GF-D8 (cell line): ENCODE results near the gene TOM1L2.
A peak's percentile ranks its signal among the peaks of the same experiment; 100 is the strongest.
"Not testable (repeated sequence)": the region's sequence is repeated elsewhere in the genome, so short reads cannot be mapped to it uniquely, and the experiment has no call there.

Source experiments
- DNase-seq: peaks from one replicate; lab custom pipeline; 2025; lab: John Stamatoyannopoulos, UW

The TOM1L2 gene

GRCh38 chr17:17942846-17943245 is 29.4 kb downstream of the TOM1L2 start:
- DNase-seq: no peak

- DNase-seq: no peak
These were observed 31.2 kb downstream of the TOM1L2 start for GRCh38 chr17:17941015-17941414.

GRCh38 chr17:17940441-17940911 is 31.7 kb downstream of the TOM1L2 start:
- DNase-seq: no peak

GRCh38 chr17:17939941-17940340 is 32.3 kb downstream of the TOM1L2 start:
- not testable (repeated sequence) for DNase-seq

- DNase-seq: no peak
These were observed 33.7 kb downstream of the TOM1L2 start for GRCh38 chr17:17938388-17939107.

GRCh38 chr17:17937958-17938357 is 34.2 kb downstream of the TOM1L2 start:
- no peak for DNase-seq

- no peak for DNase-seq
These were observed 34.9 kb downstream of the TOM1L2 start for GRCh38 chr17:17937201-17937853.

GRCh38 chr17:17935321-17936271 is 36.6 kb downstream of the TOM1L2 start:
- no peak for DNase-seq

- no peak for DNase-seq
These were observed 37.4 kb downstream of the TOM1L2 start for GRCh38 chr17:17934806-17935205.

GRCh38 chr17:17934214-17934613 is 38.0 kb downstream of the TOM1L2 start:
- no peak for DNase-seq

GRCh38 chr17:17933775-17934174 is 38.4 kb downstream of the TOM1L2 start:
- no peak for DNase-seq

- DNase-seq: no peak
These were observed 41.0 kb downstream of the TOM1L2 start for GRCh38 chr17:17931159-17931558.

GRCh38 chr17:17930674-17931073 is 41.5 kb downstream of the TOM1L2 start:
- no peak for DNase-seq

GRCh38 chr17:17929655-17930380 is 42.4 kb downstream of the TOM1L2 start:
- DNase-seq: no peak

- no peak for DNase-seq
These were observed 43.6 kb downstream of the TOM1L2 start for GRCh38 chr17:17928398-17929287.

GRCh38 chr17:17926840-17927449 is 45.3 kb downstream of the TOM1L2 start:
- DNase-seq: no peak

- no peak for DNase-seq
These were observed 46.2 kb downstream of the TOM1L2 start for GRCh38 chr17:17926036-17926435.

- DNase-seq: peak; percentile 42
These were observed 47.3 kb downstream of the TOM1L2 start for GRCh38 chr17:17924857-17925250.

GRCh38 chr17:17924131-17924856 is 47.9 kb downstream of the TOM1L2 start:
- no peak for DNase-seq
